Skeletal muscle satellite cell (primary cell): ENCODE data around the gene TBC1D16.
A peak's percentile ranks its signal among the peaks of the same experiment; 100 is the strongest.

Experiments used
- H3K27me3 ChIP-seq: 2 replicates; pipeline ENCODE4 v1.7.0; 2013; ENCODE audit warnings: low read length; ENCODE audit not compliant: control insufficient read depth, insufficient read depth
- H3K36me3 ChIP-seq: 2 replicates; pipeline ENCODE4 v1.7.0; 2013; ENCODE audit warnings: mild to moderate bottlenecking, control low read depth, low read length; ENCODE audit not compliant: insufficient read depth
- H3K4me1 ChIP-seq: 2 replicates; pipeline ENCODE4 v1.7.0; 2013; ENCODE audit warnings: low read length; ENCODE audit not compliant: control insufficient read depth, insufficient read depth
- H3K4me2 ChIP-seq: 2 replicates; pipeline ENCODE4 v1.7.0; 2013; ENCODE audit warnings: mild to moderate bottlenecking, low read length
- H3K4me3 ChIP-seq: 2 replicates; pipeline ENCODE4 v1.7.0; 2013; ENCODE audit warnings: low read length
- H3K9ac ChIP-seq: 2 replicates; pipeline ENCODE4 v1.7.0; 2013; ENCODE audit warnings: mild to moderate bottlenecking, low read depth, low read length, moderate library complexity
- H3K9me3 ChIP-seq: replicated peaks from 2 replicates; pipeline ENCODE4 v1.7.0; 2013; ENCODE audit warnings: mild to moderate bottlenecking, control low read depth, low read length

TBC1D16 gene

GRCh38 chr17:80067393-80067986, 31.8 kb upstream of the TBC1D16 start:
- no peak overlapping the region for H3K4me2 ChIP-seq
- H3K9me3 ChIP-seq = no peaks in the 10 kb centered on the region
- H3K36me3 ChIP-seq = no peaks in the 10 kb centered on the region
- H3K4me1 ChIP-seq = peaks cover 35% of the 10 kb centered on the region
- H3K4me3 ChIP-seq = no peak overlapping the region
- no peak overlapping the region for H3K9ac ChIP-seq
- no peaks in the 10 kb centered on the region for H3K27me3 ChIP-seq

- Histone ChIP-seq H3K27me3 (no peaks in the 10 kb centered on the region), H3K36me3 (no peaks in the 10 kb centered on the region), H3K9ac (no peak overlapping the region), H3K4me2 (no peak overlapping the region), H3K4me3 (no peak overlapping the region), H3K9me3 (no peaks in the 10 kb centered on the region), H3K4me1 (peaks cover 25% of the 10 kb centered on the region)
These were observed 30.0 kb upstream of the TBC1D16 start for GRCh38 chr17:80065478-80066170.

GRCh38 chr17:80064696-80065095, 29.0 kb upstream of the TBC1D16 start:
- Histone ChIP-seq H3K36me3 (no peaks in the 10 kb centered on the region), H3K27me3 (no peaks in the 10 kb centered on the region), H3K4me3 (no peak overlapping the region), H3K9ac (no peak overlapping the region), H3K9me3 (no peaks in the 10 kb centered on the region), H3K4me2 (no peak overlapping the region), H3K4me1 (peaks cover 24% of the 10 kb centered on the region)

GRCh38 chr17:80063830-80064585, 28.3 kb upstream of the TBC1D16 start:
- H3K9me3 ChIP-seq = no peaks in the 10 kb centered on the region
- H3K9ac ChIP-seq = no peak overlapping the region
- H3K4me3 ChIP-seq = peak overlapping the region; percentile 35
- H3K4me1 ChIP-seq = peaks cover 20% of the 10 kb centered on the region
- no peaks in the 10 kb centered on the region for H3K36me3 ChIP-seq
- H3K27me3 ChIP-seq = no peaks in the 10 kb centered on the region
- H3K4me2 ChIP-seq = peak overlapping the region; percentile 71

GRCh38 chr17:80061421-80061820, 25.7 kb upstream of the TBC1D16 start:
- Histone ChIP-seq H3K36me3 (no peaks in the 10 kb centered on the region), H3K4me1 (peaks cover 12% of the 10 kb centered on the region), H3K4me3 (no peak overlapping the region), H3K9ac (no peak overlapping the region), H3K27me3 (no peaks in the 10 kb centered on the region), H3K9me3 (no peaks in the 10 kb centered on the region), H3K4me2 (no peak overlapping the region)

- no peaks in the 10 kb centered on the region for H3K36me3 ChIP-seq
- H3K27me3 ChIP-seq = no peaks in the 10 kb centered on the region
- H3K4me3 ChIP-seq = no peak overlapping the region
- H3K9ac ChIP-seq = no peak overlapping the region
- peaks cover 12% of the 10 kb centered on the region for H3K4me1 ChIP-seq
- no peaks in the 10 kb centered on the region for H3K9me3 ChIP-seq
- H3K4me2 ChIP-seq = no peak overlapping the region
These were observed 25.0 kb upstream of the TBC1D16 start for GRCh38 chr17:80060644-80061043.

- no peak overlapping the region for H3K4me3 ChIP-seq
- H3K36me3 ChIP-seq = no peaks in the 10 kb centered on the region
- no peak overlapping the region for H3K4me2 ChIP-seq
- H3K4me1 ChIP-seq = no peaks in the 10 kb centered on the region
- H3K9me3 ChIP-seq = no peaks in the 10 kb centered on the region
- H3K9ac ChIP-seq = no peak overlapping the region
- no peaks in the 10 kb centered on the region for H3K27me3 ChIP-seq
These were observed 22.8 kb upstream of the TBC1D16 start for GRCh38 chr17:80058311-80058955.

- Histone ChIP-seq H3K9ac (no peak overlapping the region), H3K27me3 (no peaks in the 10 kb centered on the region), H3K9me3 (no peaks in the 10 kb centered on the region), H3K4me1 (no peaks in the 10 kb centered on the region), H3K36me3 (no peaks in the 10 kb centered on the region), H3K4me2 (no peak overlapping the region), H3K4me3 (no peak overlapping the region)
These were observed 19.9 kb upstream of the TBC1D16 start for GRCh38 chr17:80055597-80055996.

- Histone ChIP-seq H3K27me3 (no peaks in the 10 kb centered on the region), H3K4me3 (no peak overlapping the region), H3K9me3 (no peaks in the 10 kb centered on the region), H3K4me2 (no peak overlapping the region), H3K36me3 (no peaks in the 10 kb centered on the region), H3K4me1 (no peaks in the 10 kb centered on the region), H3K9ac (no peak overlapping the region)
These were observed 17.4 kb upstream of the TBC1D16 start for GRCh38 chr17:80053102-80053501.

- H3K9ac ChIP-seq = no peak overlapping the region
- no peaks in the 10 kb centered on the region for H3K36me3 ChIP-seq
- H3K4me3 ChIP-seq = no peak overlapping the region
- no peak overlapping the region for H3K4me2 ChIP-seq
- no peaks in the 10 kb centered on the region for H3K9me3 ChIP-seq
- H3K27me3 ChIP-seq = no peaks in the 10 kb centered on the region
- H3K4me1 ChIP-seq = no peaks in the 10 kb centered on the region
These were observed 16.0 kb upstream of the TBC1D16 start for GRCh38 chr17:80051681-80052080.

- Histone ChIP-seq H3K9me3 (no peaks in the 10 kb centered on the region), H3K4me1 (no peaks in the 10 kb centered on the region), H3K27me3 (no peaks in the 10 kb centered on the region), H3K4me2 (no peak overlapping the region), H3K4me3 (no peak overlapping the region), H3K36me3 (no peaks in the 10 kb centered on the region), H3K9ac (no peak overlapping the region)
These were observed 15.0 kb upstream of the TBC1D16 start for GRCh38 chr17:80050706-80051105.
